Aortic smooth muscle cell (primary cell): ENCODE measurements around the gene AJAP1. TPM values are rescaled to one million over a fixed set of nuclear protein-coding genes. Genes with fewer than 3 reads are reported as not detected.

ENCODE experiments used
- total RNA-seq: library from RNA; depleted of rRNA; stranded (reverse); fragments of >200 nt; gene quantifications from 2 replicates; pipeline ENCODE4 v1.2.3, GENCODE V29; 2014

AJAP1 gene
- total RNA-seq: not detected in 2 replicates

DNA sequence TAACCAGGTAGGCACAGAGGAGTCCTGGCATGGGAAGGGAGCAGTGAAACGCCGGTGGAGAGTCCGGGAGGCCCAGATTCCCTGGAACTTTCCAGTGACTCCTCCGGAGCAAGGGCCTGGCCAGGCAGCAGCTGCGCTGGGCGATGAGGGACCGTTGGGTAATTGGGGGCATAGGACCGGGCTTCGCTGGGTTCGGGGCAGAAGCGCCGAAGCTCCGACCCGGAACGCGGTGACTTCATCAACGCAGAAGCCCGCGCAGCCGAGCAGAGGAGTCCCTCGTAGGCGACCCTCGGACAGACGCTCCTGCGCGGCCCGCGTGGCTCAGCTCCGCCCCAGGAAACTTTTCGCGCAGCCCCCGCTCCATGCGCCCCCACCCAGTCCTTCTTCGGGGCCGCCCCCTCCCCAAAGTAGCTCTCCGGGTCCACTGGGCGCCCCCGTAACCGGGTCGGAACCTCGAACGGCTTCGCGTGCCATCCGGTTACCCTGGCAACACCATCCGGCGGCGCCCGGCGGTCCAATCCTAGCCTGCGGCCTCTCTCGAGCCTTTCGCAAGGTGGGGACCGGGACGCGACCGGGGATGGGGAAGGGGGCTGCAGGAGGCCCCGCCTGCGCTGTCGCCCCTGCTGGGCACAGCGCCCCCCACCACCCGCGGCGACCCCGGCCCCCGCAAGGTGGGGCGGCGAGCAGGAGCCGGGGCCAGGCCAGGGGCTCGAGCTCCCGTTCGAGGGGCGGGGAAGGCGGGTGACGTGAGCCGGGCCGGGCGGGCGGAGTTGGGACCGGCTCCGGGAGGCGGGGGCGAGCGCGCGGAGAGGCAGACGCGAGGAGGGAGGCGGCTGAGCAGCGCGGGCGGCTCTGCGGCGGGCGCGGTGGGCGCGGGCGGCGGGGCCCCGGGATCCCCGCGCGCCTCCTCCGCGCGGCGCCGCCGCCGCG is at the start of gene AJAP1:
TSS of gene AJAP1 (plus strand) at position 814 of the 930 bp plus-strand sequence. CDS start 817 bp downstream, outside the sequence.

